Ishikawa (cell line): ENCODE results near the gene DUSP12.

Source experiments
- CEBPB ChIP-seq: IDR thresholded peaks from 2 replicates; pipeline ENCODE4 v1.6.1; 2012
- NFIC ChIP-seq: IDR thresholded peaks from 2 replicates; pipeline ENCODE4 v1.6.1; 2012
- RAD21 ChIP-seq: IDR thresholded peaks from 2 replicates; pipeline ENCODE4 v1.6.1; 2012; ENCODE audit warnings: low read depth
- TCF12 ChIP-seq: IDR thresholded peaks from 2 replicates; pipeline ENCODE4 v1.6.1; 2012; ENCODE audit warnings: low read depth
- YY1 ChIP-seq: IDR thresholded peaks from 2 replicates; pipeline ENCODE4 v1.6.1; 2012; ENCODE audit warnings: low read depth
- ZBTB7A ChIP-seq: IDR thresholded peaks from 2 replicates; pipeline ENCODE4 v1.6.1; 2012; ENCODE audit warnings: low read depth

DNA sequence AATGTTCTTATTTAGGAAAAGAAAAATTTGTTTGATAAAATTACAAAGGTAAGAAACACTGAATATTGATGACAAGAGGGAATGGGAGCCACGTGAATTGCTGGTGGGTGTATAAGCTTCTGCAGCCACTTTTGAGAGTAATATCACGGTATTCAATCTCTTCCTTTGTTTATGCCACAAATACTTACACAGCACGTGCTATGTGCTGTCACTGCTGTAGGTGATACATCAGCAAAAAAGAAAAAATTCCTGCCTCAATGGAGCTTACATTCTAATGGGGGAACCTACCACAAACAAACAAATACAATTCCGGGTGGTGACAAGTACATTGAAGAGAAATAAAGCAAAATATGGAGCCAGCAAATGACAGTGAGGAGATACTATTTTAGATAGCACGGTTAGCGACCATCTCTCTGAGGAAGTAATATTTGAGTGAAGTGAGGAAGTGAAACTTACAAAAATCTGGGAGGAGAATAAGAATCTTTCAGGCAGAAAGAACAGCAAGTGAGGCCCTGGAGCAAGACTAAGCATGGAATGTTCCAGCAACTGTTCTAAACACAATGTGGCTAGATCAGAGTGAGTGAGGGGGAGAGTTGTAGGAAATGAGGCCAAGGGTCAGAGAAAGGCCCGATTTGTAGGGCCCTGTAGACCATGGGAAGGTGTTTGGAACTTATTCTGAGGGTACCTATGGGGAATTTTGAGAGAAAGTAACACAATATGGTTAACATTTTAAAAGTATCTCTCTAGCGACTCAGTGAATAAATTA lies 30.8 kb upstream of the DUSP12 start:
- TF ChIP-seq NFIC: no peak
- TF ChIP-seq TCF12: no peak
- no peak for TF ChIP-seq CEBPB
- no peak for TF ChIP-seq RAD21
- no peak for TF ChIP-seq YY1
- no peak for TF ChIP-seq ZBTB7A
